ENCODE data around the gene ASB10. TPM values are rescaled to one million over a fixed set of nuclear protein-coding genes. Genes with fewer than 3 reads are reported as not detected.

ASB10 gene
- total RNA-seq, 1 donor = not detected

GRCh38 chr7:151215396-151215795 is 28.3 kb upstream of the ASB10 start:
- DNase-seq (ENCODE audit: insufficient read length, low spot score, missing footprints) = no peak
- H4K20me1 ChIP-seq (ENCODE audit: insufficient read depth, low read length) = peaks cover 3% of the 10 kb centered on the region
- H3K4me1 ChIP-seq (ENCODE audit: insufficient read depth, low read length) = no peaks in the 10 kb centered on the region
- H3K79me2 ChIP-seq (ENCODE audit: insufficient read depth, low read length) = no peaks in the 10 kb centered on the region
- H3K4me3 ChIP-seq (ENCODE audit: insufficient read depth, low read length) = no peak overlapping the region
- H2AFZ ChIP-seq (ENCODE audit: low read length) = no peak overlapping the region
- H3K4me2 ChIP-seq (ENCODE audit: insufficient read depth, low read length) = no peak overlapping the region
- no peaks in the 10 kb centered on the region for H3K27me3 ChIP-seq (ENCODE audit: insufficient read depth, low read length)
- TF ChIP-seq CTCF (IDR thresholded peaks at IDR 0.05; ENCODE audit: extremely low read depth, low read depth, low read length) = no peak
- H3K9me3 ChIP-seq (ENCODE audit: low read depth, low read length) = no peaks in the 10 kb centered on the region
- H3K27ac ChIP-seq (ENCODE audit: low read depth, low read length) = no peak overlapping the region
- peaks cover 63% of the 10 kb centered on the region for H3K36me3 ChIP-seq (ENCODE audit: insufficient read depth, low read length)

GRCh38 chr7:151213826-151214225 is 26.8 kb upstream of the ASB10 start:
- peak; percentile 27 for DNase-seq (ENCODE audit: insufficient read length, low spot score, missing footprints)
- TF ChIP-seq CTCF (IDR thresholded peaks at IDR 0.05; ENCODE audit: extremely low read depth, low read depth, low read length) = no peak
- Histone ChIP-seq H3K27ac (ENCODE audit: low read depth, low read length) (no peak overlapping the region), H3K4me2 (ENCODE audit: insufficient read depth, low read length) (no peak overlapping the region), H3K36me3 (ENCODE audit: insufficient read depth, low read length) (peaks cover 53% of the 10 kb centered on the region), H3K4me3 (ENCODE audit: insufficient read depth, low read length) (no peak overlapping the region), H3K4me1 (ENCODE audit: insufficient read depth, low read length) (no peaks in the 10 kb centered on the region), H4K20me1 (ENCODE audit: insufficient read depth, low read length) (peaks cover 3% of the 10 kb centered on the region), H3K79me2 (ENCODE audit: insufficient read depth, low read length) (no peaks in the 10 kb centered on the region), H3K9me3 (ENCODE audit: low read depth, low read length) (no peaks in the 10 kb centered on the region), H2AFZ (ENCODE audit: low read length) (no peak overlapping the region), H3K27me3 (ENCODE audit: insufficient read depth, low read length) (no peaks in the 10 kb centered on the region)

GRCh38 chr7:151212626-151213025 is 25.6 kb upstream of the ASB10 start:
- Histone ChIP-seq H3K9me3 (ENCODE audit: low read depth, low read length) (no peaks in the 10 kb centered on the region), H3K4me3 (ENCODE audit: insufficient read depth, low read length) (no peak overlapping the region), H3K27ac (ENCODE audit: low read depth, low read length) (no peak overlapping the region), H3K4me1 (ENCODE audit: insufficient read depth, low read length) (no peaks in the 10 kb centered on the region), H3K36me3 (ENCODE audit: insufficient read depth, low read length) (peaks cover 41% of the 10 kb centered on the region), H3K79me2 (ENCODE audit: insufficient read depth, low read length) (no peaks in the 10 kb centered on the region), H2AFZ (ENCODE audit: low read length) (no peak overlapping the region), H3K4me2 (ENCODE audit: insufficient read depth, low read length) (no peak overlapping the region), H4K20me1 (ENCODE audit: insufficient read depth, low read length) (peaks cover 3% of the 10 kb centered on the region), H3K27me3 (ENCODE audit: insufficient read depth, low read length) (peaks cover 5% of the 10 kb centered on the region)
- DNase-seq (ENCODE audit: insufficient read length, low spot score, missing footprints) = no peak
- TF ChIP-seq CTCF (IDR thresholded peaks at IDR 0.05; ENCODE audit: extremely low read depth, low read depth, low read length) = no peak

GRCh38 chr7:151211155-151211772 is 24.2 kb upstream of the ASB10 start:
- H2AFZ ChIP-seq (ENCODE audit: low read length) = no peak overlapping the region
- H3K36me3 ChIP-seq (ENCODE audit: insufficient read depth, low read length) = peaks cover 28% of the 10 kb centered on the region
- no peaks in the 10 kb centered on the region for H3K79me2 ChIP-seq (ENCODE audit: insufficient read depth, low read length)
- no peak overlapping the region for H3K4me2 ChIP-seq (ENCODE audit: insufficient read depth, low read length)
- no peaks in the 10 kb centered on the region for H3K4me1 ChIP-seq (ENCODE audit: insufficient read depth, low read length)
- H3K27ac ChIP-seq (ENCODE audit: low read depth, low read length) = no peak overlapping the region
- no peaks in the 10 kb centered on the region for H3K9me3 ChIP-seq (ENCODE audit: low read depth, low read length)
- H3K4me3 ChIP-seq (ENCODE audit: insufficient read depth, low read length) = no peak overlapping the region
- DNase-seq (ENCODE audit: insufficient read length, low spot score, missing footprints) = no peak
- TF ChIP-seq CTCF (IDR thresholded peaks at IDR 0.05; ENCODE audit: extremely low read depth, low read depth, low read length) = no peak
- peaks cover 12% of the 10 kb centered on the region for H3K27me3 ChIP-seq (ENCODE audit: insufficient read depth, low read length)
- peaks cover 3% of the 10 kb centered on the region for H4K20me1 ChIP-seq (ENCODE audit: insufficient read depth, low read length)
